Fibroblast of lung (primary cell): ENCODE data around the gene CIZ1.

Source experiments
- EZH2 ChIP-seq: IDR thresholded peaks from 2 replicates; pipeline ENCODE4 v1.5.1; 2012; ENCODE audit warnings: low read length, control low read depth, mild to moderate bottlenecking; ENCODE audit errors: missing control alignments
- TF ChIP-seq, protein P1 (sequence below), 2 donors: IDR thresholded peaks in 1 of 2; conservative IDR thresholded peaks in 1 of 2; 1 replicate in 1 of 2; 2 replicates in 1 of 2; pipeline ENCODE4 v1.5.1; 2011 to 2012; ENCODE audit warnings: low read length in 2 of 2, control low read depth in 1 of 2, inconsistent platforms in 1 of 2, low read depth in 1 of 2, mild to moderate bottlenecking in 1 of 2

GRCh38 chr9:128175726-128176125 is 15.6 kb downstream of the CIZ1 start:
- TF ChIP-seq, protein P1, sequence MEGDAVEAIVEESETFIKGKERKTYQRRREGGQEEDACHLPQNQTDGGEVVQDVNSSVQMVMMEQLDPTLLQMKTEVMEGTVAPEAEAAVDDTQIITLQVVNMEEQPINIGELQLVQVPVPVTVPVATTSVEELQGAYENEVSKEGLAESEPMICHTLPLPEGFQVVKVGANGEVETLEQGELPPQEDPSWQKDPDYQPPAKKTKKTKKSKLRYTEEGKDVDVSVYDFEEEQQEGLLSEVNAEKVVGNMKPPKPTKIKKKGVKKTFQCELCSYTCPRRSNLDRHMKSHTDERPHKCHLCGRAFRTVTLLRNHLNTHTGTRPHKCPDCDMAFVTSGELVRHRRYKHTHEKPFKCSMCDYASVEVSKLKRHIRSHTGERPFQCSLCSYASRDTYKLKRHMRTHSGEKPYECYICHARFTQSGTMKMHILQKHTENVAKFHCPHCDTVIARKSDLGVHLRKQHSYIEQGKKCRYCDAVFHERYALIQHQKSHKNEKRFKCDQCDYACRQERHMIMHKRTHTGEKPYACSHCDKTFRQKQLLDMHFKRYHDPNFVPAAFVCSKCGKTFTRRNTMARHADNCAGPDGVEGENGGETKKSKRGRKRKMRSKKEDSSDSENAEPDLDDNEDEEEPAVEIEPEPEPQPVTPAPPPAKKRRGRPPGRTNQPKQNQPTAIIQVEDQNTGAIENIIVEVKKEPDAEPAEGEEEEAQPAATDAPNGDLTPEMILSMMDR (conservative IDR thresholded peaks at IDR 0.05 in 1 of 2, IDR thresholded peaks at IDR 0.05 in 1 of 2; ENCODE audit: low read depth in 1 of 2, low read length in 2 of 2), result no peak
- no peak for TF ChIP-seq EZH2
